GM23338 (cell line): ENCODE results near the gene TM9SF2.

ENCODE experiments used
- CREB1 ChIP-seq: fragments of 250-450 bp; sonication (Bioruptor Pico); IDR thresholded peaks from 2 replicates; pipeline ENCODE4 v1.5.0; 2020; ENCODE audit warnings: low read depth, mild to moderate bottlenecking, moderate library complexity
- EZH2 ChIP-seq: fragments of 200-600 bp; sonication (generic); IDR thresholded peaks from one replicate; pipeline ENCODE4 v1.8.0; 2017; ENCODE audit warnings: antibody characterized with exemption, mild to moderate bottlenecking, low read depth; ENCODE audit not compliant: unreplicated experiment
- EZH2phosphoT487 ChIP-seq: fragments of 200-600 bp; sonication (generic); IDR thresholded peaks from one replicate; pipeline ENCODE4 v1.8.1; 2018; ENCODE audit warnings: antibody characterized with exemption; ENCODE audit not compliant: unreplicated experiment
- JUNB ChIP-seq: IDR thresholded peaks from one replicate; pipeline ENCODE4 v1.6.1; 2016; ENCODE audit warnings: antibody characterized with exemption; ENCODE audit not compliant: unreplicated experiment
- NANOG ChIP-seq: IDR thresholded peaks from 2 replicates; pipeline ENCODE4 v1.6.1; 2016; ENCODE audit warnings: antibody characterized with exemption, borderline replicate concordance
- POLR2AphosphoS5 ChIP-seq: IDR thresholded peaks from 2 replicates; pipeline ENCODE4 v1.6.1; 2016; ENCODE audit warnings: antibody characterized with exemption, low read depth
- STAT1 ChIP-seq: IDR thresholded peaks from one replicate; pipeline ENCODE4 v1.6.1; 2016; ENCODE audit warnings: antibody characterized with exemption; ENCODE audit not compliant: unreplicated experiment
- ZNF331 ChIP-seq: fragments of 250-450 bp; sonication (Bioruptor Pico); IDR thresholded peaks from 2 replicates; pipeline ENCODE4 v1.5.0; 2020; ENCODE audit warnings: low read depth, mild to moderate bottlenecking, moderate library complexity
- TF ChIP-seq, protein P1 (sequence below), 2 experiments: fragments of 200-600 bp in 1 of 2; sonication (generic) in 1 of 2; conservative IDR thresholded peaks; 2 replicates each; pipeline versions ENCODE4 v1.5.1 to v1.6.1; 2016 to 2017; ENCODE audit warnings: antibody characterized with exemption in 2 of 2, low read depth in 2 of 2, mild to moderate bottlenecking in 2 of 2, moderate library complexity in 1 of 2
- TF ChIP-seq, protein P2 (sequence below): IDR thresholded peaks from one replicate; pipeline ENCODE4 v1.6.1; 2018; ENCODE audit warnings: antibody characterized with exemption; ENCODE audit not compliant: unreplicated experiment
- TF ChIP-seq, protein P3 (sequence below): fragments of 250-450 bp; sonication (Bioruptor Pico); IDR thresholded peaks from 2 replicates; pipeline ENCODE4 v1.5.0; 2020; ENCODE audit warnings: mild to moderate bottlenecking, moderate library complexity
- TF ChIP-seq, protein P4 (sequence below): IDR thresholded peaks from 2 replicates; pipeline ENCODE4 v1.6.1; 2016; ENCODE audit warnings: antibody characterized with exemption

DNA sequence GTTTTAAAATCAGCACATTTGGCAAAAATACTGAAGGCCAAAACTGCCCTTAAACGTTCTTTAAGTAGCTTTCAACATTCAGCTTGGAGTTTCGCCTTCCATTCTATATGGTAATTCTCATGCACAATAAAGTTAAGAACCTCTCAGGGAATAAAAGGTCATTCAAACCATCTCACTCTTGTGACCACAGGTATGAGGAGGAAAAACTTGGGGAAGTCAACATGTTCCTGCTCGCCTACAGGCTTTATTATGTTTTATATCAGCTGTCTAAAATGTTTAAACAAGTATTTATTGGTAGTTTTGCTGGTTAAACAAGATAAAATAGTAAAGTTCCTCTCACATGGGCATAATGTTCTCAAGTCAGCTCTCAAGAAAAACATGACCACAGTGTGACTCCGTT is 19.9 kb upstream of the TM9SF2 start:
- no peak for TF ChIP-seq CREB1 (CRISPR knock-in tag)
- TF ChIP-seq, protein P1, sequence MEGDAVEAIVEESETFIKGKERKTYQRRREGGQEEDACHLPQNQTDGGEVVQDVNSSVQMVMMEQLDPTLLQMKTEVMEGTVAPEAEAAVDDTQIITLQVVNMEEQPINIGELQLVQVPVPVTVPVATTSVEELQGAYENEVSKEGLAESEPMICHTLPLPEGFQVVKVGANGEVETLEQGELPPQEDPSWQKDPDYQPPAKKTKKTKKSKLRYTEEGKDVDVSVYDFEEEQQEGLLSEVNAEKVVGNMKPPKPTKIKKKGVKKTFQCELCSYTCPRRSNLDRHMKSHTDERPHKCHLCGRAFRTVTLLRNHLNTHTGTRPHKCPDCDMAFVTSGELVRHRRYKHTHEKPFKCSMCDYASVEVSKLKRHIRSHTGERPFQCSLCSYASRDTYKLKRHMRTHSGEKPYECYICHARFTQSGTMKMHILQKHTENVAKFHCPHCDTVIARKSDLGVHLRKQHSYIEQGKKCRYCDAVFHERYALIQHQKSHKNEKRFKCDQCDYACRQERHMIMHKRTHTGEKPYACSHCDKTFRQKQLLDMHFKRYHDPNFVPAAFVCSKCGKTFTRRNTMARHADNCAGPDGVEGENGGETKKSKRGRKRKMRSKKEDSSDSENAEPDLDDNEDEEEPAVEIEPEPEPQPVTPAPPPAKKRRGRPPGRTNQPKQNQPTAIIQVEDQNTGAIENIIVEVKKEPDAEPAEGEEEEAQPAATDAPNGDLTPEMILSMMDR (conservative IDR thresholded peaks at IDR 0.05; ENCODE audit: low read depth in 2 of 2): no peak
- no peak for TF ChIP-seq EZH2
- TF ChIP-seq POLR2AphosphoS5: no peak
- TF ChIP-seq EZH2phosphoT487: no peak
- TF ChIP-seq, protein P2, sequence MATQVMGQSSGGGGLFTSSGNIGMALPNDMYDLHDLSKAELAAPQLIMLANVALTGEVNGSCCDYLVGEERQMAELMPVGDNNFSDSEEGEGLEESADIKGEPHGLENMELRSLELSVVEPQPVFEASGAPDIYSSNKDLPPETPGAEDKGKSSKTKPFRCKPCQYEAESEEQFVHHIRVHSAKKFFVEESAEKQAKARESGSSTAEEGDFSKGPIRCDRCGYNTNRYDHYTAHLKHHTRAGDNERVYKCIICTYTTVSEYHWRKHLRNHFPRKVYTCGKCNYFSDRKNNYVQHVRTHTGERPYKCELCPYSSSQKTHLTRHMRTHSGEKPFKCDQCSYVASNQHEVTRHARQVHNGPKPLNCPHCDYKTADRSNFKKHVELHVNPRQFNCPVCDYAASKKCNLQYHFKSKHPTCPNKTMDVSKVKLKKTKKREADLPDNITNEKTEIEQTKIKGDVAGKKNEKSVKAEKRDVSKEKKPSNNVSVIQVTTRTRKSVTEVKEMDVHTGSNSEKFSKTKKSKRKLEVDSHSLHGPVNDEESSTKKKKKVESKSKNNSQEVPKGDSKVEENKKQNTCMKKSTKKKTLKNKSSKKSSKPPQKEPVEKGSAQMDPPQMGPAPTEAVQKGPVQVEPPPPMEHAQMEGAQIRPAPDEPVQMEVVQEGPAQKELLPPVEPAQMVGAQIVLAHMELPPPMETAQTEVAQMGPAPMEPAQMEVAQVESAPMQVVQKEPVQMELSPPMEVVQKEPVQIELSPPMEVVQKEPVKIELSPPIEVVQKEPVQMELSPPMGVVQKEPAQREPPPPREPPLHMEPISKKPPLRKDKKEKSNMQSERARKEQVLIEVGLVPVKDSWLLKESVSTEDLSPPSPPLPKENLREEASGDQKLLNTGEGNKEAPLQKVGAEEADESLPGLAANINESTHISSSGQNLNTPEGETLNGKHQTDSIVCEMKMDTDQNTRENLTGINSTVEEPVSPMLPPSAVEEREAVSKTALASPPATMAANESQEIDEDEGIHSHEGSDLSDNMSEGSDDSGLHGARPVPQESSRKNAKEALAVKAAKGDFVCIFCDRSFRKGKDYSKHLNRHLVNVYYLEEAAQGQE: no peak
- no peak for TF ChIP-seq ZNF331
- TF ChIP-seq JUNB: no peak
- TF ChIP-seq NANOG: no peak
- TF ChIP-seq, protein P3, sequence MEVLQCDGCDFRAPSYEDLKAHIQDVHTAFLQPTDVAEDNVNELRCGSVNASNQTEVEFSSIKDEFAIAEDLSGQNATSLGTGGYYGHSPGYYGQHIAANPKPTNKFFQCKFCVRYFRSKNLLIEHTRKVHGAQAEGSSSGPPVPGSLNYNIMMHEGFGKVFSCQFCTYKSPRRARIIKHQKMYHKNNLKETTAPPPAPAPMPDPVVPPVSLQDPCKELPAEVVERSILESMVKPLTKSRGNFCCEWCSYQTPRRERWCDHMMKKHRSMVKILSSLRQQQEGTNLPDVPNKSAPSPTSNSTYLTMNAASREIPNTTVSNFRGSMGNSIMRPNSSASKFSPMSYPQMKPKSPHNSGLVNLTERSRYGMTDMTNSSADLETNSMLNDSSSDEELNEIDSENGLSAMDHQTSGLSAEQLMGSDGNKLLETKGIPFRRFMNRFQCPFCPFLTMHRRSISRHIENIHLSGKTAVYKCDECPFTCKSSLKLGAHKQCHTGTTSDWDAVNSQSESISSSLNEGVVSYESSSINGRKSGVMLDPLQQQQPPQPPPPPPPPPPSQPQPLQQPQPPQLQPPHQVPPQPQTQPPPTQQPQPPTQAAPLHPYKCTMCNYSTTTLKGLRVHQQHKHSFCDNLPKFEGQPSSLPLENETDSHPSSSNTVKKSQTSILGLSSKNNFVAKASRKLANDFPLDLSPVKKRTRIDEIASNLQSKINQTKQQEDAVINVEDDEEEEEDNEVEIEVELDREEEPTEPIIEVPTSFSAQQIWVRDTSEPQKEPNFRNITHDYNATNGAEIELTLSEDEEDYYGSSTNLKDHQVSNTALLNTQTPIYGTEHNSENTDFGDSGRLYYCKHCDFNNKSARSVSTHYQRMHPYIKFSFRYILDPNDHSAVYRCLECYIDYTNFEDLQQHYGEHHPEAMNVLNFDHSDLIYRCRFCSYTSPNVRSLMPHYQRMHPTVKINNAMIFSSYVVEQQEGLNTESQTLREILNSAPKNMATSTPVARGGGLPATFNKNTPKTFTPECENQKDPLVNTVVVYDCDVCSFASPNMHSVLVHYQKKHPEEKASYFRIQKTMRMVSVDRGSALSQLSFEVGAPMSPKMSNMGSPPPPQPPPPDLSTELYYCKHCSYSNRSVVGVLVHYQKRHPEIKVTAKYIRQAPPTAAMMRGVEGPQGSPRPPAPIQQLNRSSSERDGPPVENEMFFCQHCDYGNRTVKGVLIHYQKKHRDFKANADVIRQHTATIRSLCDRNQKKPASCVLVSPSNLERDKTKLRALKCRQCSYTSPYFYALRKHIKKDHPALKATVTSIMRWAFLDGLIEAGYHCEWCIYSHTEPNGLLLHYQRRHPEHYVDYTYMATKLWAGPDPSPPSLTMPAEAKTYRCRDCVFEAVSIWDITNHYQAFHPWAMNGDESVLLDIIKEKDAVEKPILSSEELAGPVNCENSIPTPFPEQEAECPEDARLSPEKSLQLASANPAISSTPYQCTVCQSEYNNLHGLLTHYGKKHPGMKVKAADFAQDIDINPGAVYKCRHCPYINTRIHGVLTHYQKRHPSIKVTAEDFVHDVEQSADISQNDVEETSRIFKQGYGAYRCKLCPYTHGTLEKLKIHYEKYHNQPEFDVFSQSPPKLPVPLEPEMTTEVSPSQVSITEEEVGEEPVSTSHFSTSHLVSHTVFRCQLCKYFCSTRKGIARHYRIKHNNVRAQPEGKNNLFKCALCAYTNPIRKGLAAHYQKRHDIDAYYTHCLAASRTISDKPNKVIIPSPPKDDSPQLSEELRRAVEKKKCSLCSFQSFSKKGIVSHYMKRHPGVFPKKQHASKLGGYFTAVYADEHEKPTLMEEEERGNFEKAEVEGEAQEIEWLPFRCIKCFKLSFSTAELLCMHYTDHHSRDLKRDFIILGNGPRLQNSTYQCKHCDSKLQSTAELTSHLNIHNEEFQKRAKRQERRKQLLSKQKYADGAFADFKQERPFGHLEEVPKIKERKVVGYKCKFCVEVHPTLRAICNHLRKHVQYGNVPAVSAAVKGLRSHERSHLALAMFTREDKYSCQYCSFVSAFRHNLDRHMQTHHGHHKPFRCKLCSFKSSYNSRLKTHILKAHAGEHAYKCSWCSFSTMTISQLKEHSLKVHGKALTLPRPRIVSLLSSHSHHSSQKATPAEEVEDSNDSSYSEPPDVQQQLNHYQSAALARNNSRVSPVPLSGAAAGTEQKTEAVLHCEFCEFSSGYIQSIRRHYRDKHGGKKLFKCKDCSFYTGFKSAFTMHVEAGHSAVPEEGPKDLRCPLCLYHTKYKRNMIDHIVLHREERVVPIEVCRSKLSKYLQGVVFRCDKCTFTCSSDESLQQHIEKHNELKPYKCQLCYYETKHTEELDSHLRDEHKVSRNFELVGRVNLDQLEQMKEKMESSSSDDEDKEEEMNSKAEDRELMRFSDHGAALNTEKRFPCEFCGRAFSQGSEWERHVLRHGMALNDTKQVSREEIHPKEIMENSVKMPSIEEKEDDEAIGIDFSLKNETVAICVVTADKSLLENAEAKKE (CRISPR knock-in tag): no peak
- TF ChIP-seq, protein P4, sequence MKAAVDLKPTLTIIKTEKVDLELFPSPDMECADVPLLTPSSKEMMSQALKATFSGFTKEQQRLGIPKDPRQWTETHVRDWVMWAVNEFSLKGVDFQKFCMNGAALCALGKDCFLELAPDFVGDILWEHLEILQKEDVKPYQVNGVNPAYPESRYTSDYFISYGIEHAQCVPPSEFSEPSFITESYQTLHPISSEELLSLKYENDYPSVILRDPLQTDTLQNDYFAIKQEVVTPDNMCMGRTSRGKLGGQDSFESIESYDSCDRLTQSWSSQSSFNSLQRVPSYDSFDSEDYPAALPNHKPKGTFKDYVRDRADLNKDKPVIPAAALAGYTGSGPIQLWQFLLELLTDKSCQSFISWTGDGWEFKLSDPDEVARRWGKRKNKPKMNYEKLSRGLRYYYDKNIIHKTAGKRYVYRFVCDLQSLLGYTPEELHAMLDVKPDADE: no peak
- TF ChIP-seq STAT1: no peak
